HG03045 (cell line): ENCODE data around the gene SERPINB12.

Source experiments
- ATAC-seq: cut with Tn5 transposase; IDR thresholded peaks from one replicate; pipeline ENCODE4 v1.9.1; 2021; ENCODE audit warnings: mild to moderate bottlenecking, moderate library complexity; ENCODE audit not compliant: unreplicated experiment

The SERPINB12 gene

GRCh38 chr18:63591725-63592124 lies 49.6 kb downstream of the SERPINB12 start:
- ATAC-seq, result no peak

- no peak for ATAC-seq
Measured at GRCh38 chr18:63592471-63592870, 50.3 kb downstream of the SERPINB12 start.

DNA sequence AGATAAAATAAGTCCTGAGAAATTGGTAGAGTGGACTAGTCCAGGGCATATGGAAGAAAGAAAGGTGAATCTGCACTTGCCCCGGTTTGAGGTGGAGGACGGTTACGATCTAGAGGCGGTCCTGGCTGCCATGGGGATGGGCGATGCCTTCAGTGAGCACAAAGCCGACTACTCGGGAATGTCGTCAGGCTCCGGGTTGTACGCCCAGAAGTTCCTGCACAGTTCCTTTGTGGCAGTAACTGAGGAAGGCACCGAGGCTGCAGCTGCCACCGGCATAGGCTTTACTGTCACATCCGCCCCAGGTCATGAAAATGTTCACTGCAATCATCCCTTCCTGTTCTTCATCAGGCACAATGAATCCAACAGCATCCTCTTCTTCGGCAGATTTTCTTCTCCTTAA lies 54.8 kb downstream of the SERPINB12 start:
- no peak for ATAC-seq

DNA sequence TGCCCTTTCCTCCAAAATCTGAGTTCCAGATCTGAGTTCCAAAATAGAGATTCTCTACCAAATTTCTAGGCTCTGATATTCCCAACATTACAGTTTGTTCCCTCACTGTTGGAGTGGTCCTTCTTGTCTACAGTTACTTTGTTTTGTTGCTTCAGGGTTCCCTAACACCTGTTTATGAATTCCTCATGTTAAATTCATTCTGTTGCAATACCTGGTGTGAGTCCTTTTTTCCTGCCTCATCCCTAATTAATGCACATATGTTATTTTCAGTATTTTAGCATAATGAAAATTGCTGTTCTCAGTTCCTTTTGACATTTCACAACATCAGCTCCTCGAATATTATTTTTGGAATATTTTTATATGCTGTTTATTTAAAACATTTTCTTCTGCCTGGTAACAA lies 61.2 kb downstream of the SERPINB12 start:
- no peak for ATAC-seq

DNA sequence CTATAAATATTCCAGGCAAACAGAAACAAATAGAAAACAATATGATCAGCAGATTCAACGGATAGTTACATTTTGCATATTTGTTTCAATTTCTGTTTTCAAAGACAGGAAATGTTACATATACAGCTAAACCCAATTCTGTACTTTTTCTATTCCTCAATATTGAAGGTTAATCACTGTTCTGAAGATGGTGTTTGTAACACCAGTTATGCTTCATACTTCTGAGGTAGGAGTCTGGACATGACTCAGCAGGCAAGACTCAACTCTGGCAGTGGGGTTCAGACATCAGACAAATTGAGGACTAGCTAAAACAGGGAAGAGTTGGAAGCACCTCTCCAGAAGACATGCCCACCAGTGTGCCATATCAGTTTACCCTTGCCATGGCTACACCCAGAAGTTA lies 61.6 kb downstream of the SERPINB12 start:
- ATAC-seq, result peak; percentile 87

DNA sequence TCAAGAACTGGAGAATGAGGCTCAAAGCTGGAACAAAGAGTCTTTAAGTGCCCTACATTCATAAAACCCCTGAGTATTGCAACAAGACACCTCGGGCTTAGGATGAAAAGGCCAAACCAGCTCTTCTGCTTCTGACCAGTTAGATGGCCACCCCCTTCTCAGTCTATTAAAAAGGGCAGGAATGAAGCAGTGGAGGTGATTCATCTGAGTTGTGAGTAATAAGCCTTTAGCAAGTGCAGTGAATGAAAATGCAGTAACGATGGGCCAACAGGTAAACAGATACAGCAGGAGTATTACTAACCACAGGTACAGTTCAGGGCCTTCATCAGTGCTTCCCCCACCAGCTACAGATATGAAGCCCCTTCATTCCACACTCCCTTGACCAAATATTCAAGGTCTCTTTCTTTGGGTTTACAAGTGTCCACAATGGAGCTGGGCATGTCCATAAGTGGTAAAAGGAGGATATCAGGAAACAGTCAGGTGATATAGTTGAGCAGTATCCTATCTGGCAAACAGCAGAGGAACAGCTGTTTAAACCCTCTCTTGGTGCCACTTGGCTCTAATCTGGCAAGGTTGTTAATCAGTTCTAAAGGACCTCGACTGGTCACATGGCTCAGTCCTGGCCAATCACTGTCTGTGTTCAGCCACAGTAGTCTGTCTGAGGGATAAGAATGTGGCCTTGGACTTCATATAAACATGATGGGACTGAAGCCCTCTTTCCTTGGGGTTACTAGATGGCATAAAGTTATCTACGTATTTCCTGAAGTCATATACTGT lies 62.8 kb downstream of the SERPINB12 start:
- no peak for ATAC-seq

GRCh38 chr18:63606526-63606925 lies 64.4 kb downstream of the SERPINB12 start:
- ATAC-seq, result no peak

GRCh38 chr18:63613420-63613819 lies 71.3 kb downstream of the SERPINB12 start:
- ATAC-seq, result no peak

GRCh38 chr18:63617049-63617914 lies 75.1 kb downstream of the SERPINB12 start:
- ATAC-seq, result no peak

DNA sequence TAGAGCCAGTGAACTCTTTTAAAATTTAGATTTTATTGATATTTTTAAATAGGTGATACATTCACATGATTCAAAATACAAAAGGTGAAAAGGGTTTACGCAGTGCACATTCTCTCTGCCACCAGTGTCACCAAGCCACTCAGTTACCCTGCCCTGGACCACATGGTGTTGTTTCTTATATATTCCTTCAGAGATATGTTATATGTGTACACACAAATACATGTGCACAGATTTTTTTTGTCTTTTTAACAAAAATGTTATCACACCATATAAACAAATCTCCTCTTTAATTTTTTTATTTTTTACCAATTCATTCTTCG lies 75.7 kb downstream of the SERPINB12 start:
- ATAC-seq, result no peak
